ENCODE results near the gene PXYLP1. TPM values are rescaled to one million over a fixed set of nuclear protein-coding genes. Genes with fewer than 3 reads are reported as not detected.

Gene PXYLP1
- total RNA-seq, 1 donor from 2014 or later, result 26.1 TPM

DNA sequence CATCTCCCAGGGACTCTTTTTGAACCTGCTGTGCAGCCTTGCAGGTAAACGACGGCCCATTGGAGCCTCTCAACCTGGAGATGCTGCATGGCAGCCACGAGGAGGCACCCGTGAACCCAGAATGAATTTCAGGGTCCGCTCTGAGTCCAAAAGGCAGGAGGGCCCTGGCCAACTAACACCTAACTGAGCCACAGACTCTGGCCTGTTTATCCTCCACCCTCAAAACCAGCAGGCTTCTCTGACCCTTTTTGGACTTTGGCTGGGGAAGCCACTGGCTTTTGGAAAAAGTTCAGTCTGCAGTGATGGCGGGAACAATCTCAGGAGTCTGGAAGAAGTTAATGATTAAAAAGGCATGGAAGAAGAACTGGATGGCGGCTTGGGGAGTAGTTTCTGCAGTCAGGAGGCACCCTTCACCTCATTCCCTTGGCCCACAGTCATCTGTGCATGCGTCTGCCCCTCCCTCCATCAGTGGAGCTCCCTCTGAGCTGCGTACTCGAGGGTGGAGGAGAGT, 4.1 kb downstream of the PXYLP1 start:
- Mint-ChIP-seq H3K27ac (no peak overlapping the region), H3K9me3 (no peaks in the 10 kb centered on the region), H3K4me1 (ENCODE audit: unreplicated experiment) (peaks cover 13% of the 10 kb centered on the region), H3K36me3 (peaks cover 19% of the 10 kb centered on the region), H3K4me3 (no peak overlapping the region), H3K27me3 (peaks cover 5% of the 10 kb centered on the region)
- DNase-seq (ENCODE audit: extremely low spot score, unreplicated experiment), result peak; percentile 43
- TF ChIP-seq, protein P1, sequence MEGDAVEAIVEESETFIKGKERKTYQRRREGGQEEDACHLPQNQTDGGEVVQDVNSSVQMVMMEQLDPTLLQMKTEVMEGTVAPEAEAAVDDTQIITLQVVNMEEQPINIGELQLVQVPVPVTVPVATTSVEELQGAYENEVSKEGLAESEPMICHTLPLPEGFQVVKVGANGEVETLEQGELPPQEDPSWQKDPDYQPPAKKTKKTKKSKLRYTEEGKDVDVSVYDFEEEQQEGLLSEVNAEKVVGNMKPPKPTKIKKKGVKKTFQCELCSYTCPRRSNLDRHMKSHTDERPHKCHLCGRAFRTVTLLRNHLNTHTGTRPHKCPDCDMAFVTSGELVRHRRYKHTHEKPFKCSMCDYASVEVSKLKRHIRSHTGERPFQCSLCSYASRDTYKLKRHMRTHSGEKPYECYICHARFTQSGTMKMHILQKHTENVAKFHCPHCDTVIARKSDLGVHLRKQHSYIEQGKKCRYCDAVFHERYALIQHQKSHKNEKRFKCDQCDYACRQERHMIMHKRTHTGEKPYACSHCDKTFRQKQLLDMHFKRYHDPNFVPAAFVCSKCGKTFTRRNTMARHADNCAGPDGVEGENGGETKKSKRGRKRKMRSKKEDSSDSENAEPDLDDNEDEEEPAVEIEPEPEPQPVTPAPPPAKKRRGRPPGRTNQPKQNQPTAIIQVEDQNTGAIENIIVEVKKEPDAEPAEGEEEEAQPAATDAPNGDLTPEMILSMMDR (conservative IDR thresholded peaks at IDR 0.05), result no peak

DNA sequence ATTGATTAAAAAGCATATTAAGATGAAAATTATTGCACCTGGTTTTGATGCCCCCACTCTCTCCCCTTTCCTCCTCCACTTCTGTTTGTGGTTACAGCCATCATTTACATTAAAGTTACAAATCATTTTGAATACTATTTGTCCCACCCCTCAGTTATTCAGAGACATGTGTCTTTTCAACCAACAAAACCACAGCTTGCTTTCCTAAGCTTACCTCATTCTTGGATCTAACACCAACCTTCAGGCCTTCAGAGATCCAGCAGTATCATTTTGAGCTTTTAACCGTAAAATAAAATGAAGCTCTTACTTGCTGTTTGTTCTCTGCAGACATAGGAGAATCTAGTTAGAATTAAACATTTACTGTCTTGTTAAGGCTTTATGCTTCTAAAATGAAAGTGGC, 4.7 kb downstream of the PXYLP1 start:
- H3K4me1 Mint-ChIP-seq (ENCODE audit: unreplicated experiment), result peaks cover 13% of the 10 kb centered on the region
- no peak overlapping the region for H3K27ac Mint-ChIP-seq
- no peaks in the 10 kb centered on the region for H3K9me3 Mint-ChIP-seq
- DNase-seq (ENCODE audit: extremely low spot score, unreplicated experiment), result no peak
- no peak overlapping the region for H3K4me3 Mint-ChIP-seq
- peaks cover 19% of the 10 kb centered on the region for H3K36me3 Mint-ChIP-seq
- TF ChIP-seq, protein P1 (conservative IDR thresholded peaks at IDR 0.05), result no peak
- peaks cover 5% of the 10 kb centered on the region for H3K27me3 Mint-ChIP-seq

- peak; percentile 43 for DNase-seq (ENCODE audit: extremely low spot score, unreplicated experiment)
- H3K27me3 Mint-ChIP-seq, result no peaks in the 10 kb centered on the region
- peaks cover 16% of the 10 kb centered on the region for H3K4me1 Mint-ChIP-seq (ENCODE audit: unreplicated experiment)
- TF ChIP-seq, protein P1 (conservative IDR thresholded peaks at IDR 0.05), result no peak
- H3K36me3 Mint-ChIP-seq, result peaks cover 16% of the 10 kb centered on the region
- no peaks in the 10 kb centered on the region for H3K9me3 Mint-ChIP-seq
- H3K27ac Mint-ChIP-seq, result no peak overlapping the region
- no peak overlapping the region for H3K4me3 Mint-ChIP-seq
These were observed 6.3 kb downstream of the PXYLP1 start for GRCh38 chr3:141237701-141238521.

GRCh38 chr3:141239511-141240281, 8.1 kb downstream of the PXYLP1 start:
- DNase-seq (ENCODE audit: extremely low spot score, unreplicated experiment), result peak; percentile 20
- Mint-ChIP-seq H3K4me3 (no peak overlapping the region), H3K27ac (no peak overlapping the region), H3K9me3 (no peaks in the 10 kb centered on the region), H3K4me1 (ENCODE audit: unreplicated experiment) (peaks cover 22% of the 10 kb centered on the region), H3K36me3 (peaks cover 14% of the 10 kb centered on the region), H3K27me3 (no peaks in the 10 kb centered on the region)
- TF ChIP-seq, protein P1 (conservative IDR thresholded peaks at IDR 0.05), result no peak

DNA sequence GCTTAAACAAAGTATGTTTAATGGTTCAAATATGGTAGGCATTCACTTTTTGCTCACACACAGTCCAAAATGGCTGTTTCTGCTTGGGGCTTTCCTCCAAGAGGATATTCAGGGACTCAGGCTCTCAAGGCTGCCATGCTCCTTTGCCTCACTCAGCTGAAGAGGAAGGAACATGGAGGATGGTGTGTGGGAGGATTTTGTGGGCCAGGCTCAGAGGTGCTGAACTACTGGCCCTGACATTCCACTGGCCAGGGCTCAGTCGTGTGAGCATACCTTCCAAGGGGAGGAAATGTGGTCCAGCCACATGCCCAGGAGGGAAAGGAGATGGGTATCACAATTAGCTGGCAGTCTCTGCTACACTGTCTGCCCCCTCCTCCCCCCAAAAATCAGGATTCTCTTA, 8.7 kb downstream of the PXYLP1 start:
- H3K27ac Mint-ChIP-seq, result no peak overlapping the region
- no peaks in the 10 kb centered on the region for H3K9me3 Mint-ChIP-seq
- H3K36me3 Mint-ChIP-seq, result peaks cover 10% of the 10 kb centered on the region
- H3K4me1 Mint-ChIP-seq (ENCODE audit: unreplicated experiment), result peaks cover 19% of the 10 kb centered on the region
- H3K4me3 Mint-ChIP-seq, result no peak overlapping the region
- peak; percentile 24 for DNase-seq (ENCODE audit: extremely low spot score, unreplicated experiment)
- TF ChIP-seq, protein P1 (conservative IDR thresholded peaks at IDR 0.05), result no peak
- no peaks in the 10 kb centered on the region for H3K27me3 Mint-ChIP-seq

All from type B pancreatic cell (in vitro differentiated cells).